GM18511 (cell line): ENCODE data around the gene ATE1.
"Not testable (repeated sequence)": the region's sequence is repeated elsewhere in the genome, so short reads cannot be mapped to it uniquely, and the experiment has no call there.

Source experiments
- ATAC-seq: cut with Tn5 transposase; IDR thresholded peaks from one replicate; pipeline ENCODE4 v1.9.1; 2021; ENCODE audit warnings: mild to moderate bottlenecking, moderate library complexity; ENCODE audit not compliant: unreplicated experiment

The ATE1 gene

DNA sequence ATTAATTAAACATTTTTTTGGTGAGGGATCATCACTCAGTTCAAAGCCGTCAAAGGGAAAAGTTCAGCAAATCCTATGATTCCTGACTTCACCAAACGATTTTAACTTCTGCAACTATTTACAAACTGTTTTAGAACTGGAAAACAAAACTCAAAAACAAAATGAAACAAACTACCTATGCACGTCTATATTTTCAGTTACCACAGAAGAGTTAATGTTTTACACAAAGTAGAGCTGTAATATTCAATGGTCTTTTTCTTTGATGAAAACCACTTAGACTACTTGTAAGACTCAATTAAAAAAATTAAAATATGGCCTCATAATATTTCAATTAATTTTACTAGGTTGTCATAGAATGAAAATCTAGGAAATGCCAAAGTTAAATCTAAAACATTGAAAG, 131.5 kb downstream of the ATE1 start:
- peak; percentile 87 for ATAC-seq

DNA sequence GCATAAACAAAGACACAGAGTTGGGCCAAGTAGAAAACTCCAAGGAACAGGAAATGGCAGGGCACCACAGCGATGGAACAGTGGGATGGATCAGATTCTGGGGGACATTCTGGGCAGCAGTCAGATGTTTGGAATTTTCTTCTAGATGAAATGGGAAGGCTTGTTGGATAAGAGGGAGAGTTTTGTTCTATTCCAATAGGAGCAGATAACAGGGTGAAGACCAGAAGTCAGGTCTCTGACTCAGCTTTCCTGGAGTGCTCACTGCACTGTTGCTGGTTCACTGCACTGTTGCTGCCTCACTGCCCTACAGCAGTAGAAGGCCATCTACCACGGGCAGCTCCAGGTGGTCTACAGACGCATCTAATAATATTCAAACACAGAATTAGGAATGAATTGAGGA, 135.6 kb downstream of the ATE1 start:
- no peak for ATAC-seq

DNA sequence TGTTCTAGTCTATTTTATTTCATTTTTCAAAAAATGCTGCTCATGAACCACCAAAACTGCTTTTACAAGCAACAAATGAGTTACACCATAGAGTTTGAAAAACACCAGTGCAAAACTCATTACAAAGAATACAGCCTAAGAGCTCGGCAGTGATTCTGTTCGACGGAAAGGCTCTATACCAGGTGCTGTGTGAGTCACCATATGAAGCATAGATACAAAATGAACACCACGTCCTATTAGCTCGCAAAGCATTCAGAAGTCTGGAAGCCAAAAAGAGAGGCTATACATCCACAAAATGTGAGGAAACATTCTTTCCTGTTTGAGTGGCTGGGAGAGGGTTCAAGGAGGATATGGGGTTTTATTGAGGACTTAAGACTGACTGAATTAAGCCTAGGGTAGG, 136.1 kb downstream of the ATE1 start:
- ATAC-seq: no peak

DNA sequence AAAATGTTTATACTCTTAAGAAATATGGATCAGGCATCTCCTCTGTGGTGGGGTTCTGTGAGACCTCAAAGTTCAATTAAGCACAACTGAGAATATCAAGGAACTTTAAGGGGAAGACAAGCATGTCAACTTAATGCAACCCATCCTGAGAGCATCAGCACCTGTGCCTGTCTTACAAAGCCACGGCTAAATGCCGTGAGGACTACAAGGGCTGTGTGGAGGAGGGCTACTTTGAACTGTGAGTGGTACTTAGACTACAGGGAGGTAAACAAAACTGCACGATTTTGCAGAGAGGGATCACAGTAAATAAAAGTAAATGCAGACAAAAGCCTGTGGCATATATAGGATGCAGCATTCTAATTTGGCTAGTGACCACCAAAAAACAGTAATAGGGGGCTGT, 139.1 kb downstream of the ATE1 start:
- no peak for ATAC-seq

DNA sequence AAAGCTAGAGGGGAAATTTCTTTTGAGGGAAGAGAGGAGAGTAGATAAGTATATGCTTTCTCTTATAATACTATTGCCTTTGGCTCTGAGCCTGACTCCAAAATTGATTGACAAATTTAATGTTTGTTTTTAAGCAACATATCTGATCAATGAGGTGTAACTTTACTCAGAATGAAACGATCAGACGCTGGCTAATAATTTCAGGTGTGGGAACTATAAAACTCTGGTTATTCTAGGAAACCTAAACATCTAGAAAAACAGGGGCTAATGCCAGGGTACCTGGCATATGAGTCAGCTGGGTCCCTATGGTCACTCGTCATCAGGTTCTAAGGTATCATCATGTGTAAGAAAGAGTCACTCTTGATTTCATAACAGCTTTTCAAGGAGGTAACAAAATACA, 139.7 kb downstream of the ATE1 start:
- ATAC-seq: no peak

DNA sequence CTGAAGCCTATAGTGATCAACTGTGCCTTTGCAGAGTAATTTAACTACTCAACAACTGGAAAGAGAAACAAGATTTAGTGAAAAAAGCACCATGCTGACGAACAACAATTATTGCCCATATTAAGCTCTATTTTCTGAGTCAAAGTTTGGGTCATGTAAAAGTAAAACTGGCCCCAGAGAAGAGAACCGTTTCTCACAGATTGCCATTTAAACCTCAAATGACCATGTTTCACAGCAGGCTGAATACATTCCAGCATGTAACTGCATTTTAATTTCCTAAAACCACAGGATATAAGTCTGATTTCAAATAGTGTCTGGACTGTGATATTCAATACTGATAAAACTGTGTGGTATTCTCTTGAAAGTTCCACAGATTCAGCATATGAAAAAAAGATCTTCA, 140.7 kb downstream of the ATE1 start:
- no peak for ATAC-seq

DNA sequence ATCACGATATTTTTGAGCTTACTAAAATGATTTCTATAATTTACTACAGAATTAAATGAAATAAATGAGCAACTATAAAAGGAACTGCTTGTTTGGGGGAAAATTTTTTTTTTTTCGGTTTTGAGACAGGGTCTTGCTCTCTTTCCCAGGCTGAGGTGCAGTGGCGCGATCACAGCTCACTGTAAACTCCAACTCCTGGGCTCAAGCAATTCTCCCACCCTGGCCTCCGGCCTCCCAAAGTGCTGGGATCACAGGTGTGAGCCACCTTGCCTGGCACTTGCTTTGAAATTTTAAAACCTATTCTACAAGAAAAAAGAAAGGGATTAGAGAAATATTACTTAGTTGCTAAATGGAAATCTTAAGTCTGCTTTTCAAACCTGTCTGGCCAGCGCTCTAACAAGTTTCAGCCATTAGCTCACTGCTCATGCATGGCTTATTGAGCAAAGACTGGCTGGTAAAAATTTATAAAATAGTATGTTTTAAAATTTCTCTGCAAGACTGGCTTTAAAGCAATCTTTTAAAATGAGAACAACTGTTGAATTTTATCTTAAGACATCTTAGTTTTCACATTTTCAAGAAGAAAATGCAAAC, 144.0 kb downstream of the ATE1 start:
- no peak for ATAC-seq

DNA sequence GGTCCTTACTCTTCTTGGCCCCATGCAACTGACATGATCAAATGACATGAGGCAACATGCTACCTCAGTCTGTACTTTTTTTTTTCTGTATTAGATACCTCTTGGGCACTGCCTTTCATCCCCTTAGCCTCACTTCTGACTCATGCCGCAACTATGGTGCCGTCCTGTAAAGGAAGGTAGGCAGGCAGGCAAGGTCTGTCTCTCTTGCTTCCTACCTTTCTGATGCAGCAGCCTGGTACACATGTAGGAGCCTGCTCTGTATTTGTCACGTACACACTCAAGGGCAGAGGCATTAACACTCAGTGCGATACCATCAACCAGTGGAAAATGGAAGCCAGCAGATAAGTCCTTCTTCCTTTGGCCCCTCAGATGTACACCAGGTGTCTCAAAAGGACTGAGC, 146.7 kb downstream of the ATE1 start:
- no peak for ATAC-seq

DNA sequence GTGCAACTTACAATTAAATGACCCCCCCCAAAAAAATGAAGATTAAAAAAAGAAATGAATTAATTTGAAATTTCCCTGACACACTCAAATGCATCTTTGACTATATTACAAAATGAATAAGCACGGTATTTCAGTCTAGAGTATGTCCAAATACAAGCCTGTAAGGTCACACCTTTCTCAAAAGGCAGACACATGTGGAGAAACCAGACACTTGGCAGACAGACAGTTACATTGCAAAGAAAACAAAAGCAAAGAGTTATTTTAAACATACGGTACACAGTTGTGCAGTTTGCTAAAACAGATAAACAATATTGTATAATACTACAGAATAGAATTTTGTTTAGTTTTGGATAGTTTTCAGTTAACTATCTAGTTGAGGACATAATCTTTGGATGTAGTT, 153.0 kb downstream of the ATE1 start:
- ATAC-seq: no peak

DNA sequence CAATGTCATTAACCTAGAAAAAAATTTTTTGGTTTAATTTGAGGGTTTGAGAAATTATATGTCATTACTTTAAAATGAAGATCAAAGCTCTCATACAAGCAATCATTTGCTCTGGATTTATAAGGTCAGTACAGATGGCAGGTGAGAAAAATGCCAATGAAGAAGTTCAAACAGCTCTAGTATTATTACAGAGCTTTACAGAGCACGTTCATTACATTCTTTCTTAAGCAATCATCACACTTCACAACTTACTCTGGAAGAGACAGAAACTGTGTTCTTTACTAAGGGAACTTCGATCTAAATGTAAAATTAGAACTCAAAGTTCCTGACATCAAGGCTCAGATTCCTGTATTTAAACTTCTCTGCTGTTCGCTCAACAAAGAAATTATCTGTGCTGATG, 153.4 kb downstream of the ATE1 start:
- no peak for ATAC-seq

DNA sequence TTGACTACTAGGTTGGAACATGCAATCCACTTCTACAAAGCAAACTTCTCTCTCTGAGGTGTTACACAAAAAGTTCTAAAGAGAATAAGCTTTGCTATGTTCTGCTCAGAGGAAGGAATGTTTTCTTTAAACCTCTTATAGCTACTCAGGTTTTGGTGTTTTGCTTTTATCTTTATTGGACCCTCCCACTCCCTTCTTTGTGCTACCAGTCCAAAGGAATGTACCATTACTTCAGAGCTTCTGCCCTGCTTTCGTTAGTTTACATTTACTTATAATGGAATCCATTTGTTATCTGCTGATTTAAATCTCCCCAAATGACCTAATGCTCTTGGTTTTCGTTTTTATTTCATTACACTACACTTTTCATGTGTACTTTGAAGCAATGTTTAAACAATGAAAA, 154.9 kb downstream of the ATE1 start:
- no peak for ATAC-seq

DNA sequence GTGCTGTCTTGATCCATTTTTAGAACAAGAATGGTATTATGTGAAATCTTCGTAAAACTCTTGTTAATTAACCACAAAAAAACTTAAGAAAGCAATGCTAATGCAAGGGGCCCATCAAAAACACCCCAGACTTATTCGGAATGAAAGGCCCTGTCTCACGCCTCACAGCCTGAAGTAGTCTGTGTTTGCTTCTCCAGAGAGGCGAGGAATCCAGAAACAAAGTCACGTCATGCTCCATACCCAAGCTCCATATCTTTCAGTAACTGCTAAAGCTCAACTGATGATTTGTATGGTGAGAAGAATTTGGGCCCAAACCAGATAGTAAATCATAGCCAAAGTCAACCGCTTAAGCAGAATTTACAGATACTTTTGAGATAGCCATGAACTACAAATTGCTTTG, 155.4 kb downstream of the ATE1 start:
- ATAC-seq: no peak

DNA sequence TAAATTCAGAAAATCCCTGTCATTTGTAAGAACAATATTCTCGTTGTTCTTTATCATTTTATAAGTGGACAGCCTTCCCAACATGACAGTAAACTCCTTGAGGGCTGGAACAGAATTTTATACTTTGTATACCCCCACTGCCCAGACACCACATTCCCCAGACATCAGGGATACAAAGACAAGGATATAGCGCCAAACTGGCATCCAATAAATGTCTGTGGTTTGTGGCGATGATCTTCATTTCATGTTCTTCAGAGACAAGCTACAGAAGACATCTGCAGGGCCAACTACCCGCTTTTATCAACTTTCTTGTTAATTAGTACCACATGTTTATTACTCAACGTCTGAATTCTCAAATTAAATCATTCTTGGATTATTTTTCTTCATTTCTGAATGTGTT, 155.9 kb downstream of the ATE1 start:
- ATAC-seq: no peak

DNA sequence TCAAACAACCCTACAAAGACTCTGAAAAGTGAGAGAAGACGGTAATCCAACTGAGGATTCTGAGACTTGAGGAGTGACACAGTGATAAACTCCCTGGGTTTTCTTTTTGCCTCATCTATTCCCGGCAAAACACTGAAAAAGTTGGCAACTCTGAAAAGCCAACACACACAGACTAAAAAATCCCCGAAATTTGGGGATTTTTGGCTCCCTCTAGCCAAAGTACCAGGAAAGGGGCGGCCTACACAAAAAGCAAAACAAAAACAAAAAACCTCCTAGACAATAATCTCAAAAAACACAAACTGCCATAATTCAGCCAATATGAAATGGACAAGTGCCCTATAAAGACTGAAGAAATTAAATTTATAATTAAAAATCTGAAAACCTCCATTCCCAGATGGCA, 161.4 kb downstream of the ATE1 start:
- ATAC-seq: no peak

DNA sequence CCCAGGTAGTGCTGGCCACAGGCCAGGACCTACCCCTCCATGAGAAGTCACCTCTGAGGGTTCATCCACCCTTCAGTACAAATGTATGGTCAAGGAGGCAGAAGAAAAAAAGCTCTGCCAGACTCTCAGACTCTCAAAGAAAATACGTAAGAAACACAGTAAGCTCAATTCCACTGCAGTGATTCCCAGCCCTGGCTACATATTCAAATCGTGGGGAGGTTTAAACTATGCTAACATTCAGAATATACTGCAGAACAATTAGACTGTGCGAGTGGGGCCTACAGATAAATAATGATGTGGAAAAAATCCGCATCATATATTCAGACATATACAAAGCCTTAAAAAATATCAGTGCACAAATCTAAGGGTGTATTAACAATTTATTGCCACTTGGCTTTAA, 162.6 kb downstream of the ATE1 start:
- no peak for ATAC-seq

DNA sequence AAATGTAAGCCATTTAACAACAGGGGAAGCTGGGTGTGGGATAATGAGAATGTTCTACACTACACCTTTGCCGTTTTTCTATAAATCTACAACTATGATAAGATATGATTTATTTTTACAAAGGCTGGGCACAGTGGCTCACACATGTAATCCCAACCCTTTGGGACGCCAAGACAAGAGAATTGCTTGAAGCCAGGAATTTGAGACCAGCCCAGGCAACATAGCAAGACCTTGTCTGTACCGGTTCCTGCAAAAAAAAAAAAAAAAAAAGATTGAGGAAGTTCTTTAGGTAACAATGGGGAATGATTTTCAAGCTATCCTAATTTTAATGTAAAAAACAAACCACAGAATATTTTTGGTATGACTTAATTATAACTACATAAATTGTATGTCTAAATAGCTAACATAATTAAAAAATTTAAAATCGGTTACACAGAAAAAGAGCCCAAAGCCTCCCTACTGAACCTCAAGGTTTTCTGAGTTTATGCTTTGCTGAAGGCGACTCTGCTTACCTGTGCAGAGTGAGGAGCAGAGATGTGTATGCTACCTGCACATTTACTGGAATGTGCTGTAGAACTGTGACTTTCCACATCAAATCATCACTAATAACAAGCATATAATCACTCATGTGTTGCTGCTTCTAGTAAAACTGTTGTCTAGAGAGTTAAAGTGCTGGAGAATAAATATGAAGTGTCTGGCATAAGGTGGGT, 163.4 kb downstream of the ATE1 start:
- no peak for ATAC-seq

DNA sequence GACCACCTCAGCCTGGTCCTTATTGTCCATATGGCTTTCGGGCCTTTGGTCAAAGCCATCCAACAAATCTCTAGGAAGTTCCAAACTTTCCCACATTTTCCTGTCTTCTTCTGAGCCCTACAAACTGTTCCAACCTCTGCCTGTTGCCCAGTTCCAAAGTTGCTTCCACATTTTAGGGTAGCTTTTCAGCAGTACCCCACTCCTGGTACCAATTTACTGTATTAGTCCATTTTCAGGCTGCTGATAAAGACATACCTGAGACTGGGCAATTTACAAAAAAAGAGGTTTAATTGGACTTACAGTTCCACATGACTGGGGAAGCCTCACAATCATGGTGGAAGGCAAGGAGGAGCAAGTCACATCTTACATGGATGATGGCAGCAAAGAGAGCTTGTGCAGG, 170.6 kb downstream of the ATE1 start:
- ATAC-seq: not testable (repeated sequence)

DNA sequence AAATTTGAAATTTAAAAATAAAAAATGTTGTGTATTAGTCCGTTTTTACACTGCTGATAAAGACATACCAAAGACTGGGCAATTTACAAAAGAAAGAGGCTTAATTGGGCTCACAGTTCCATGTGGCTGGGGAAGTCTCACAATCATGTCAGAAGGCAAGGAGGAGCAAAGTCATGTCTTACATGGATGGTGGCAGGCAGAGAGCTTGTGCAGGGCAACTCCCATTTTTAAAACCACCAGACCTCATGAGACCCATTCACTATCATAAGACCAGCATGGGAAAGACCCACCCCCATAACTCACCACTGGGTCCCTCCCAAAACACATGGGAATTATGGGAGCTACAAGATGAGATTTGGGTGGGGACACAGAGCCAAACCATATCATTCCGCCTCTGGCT, 172.3 kb downstream of the ATE1 start:
- ATAC-seq: not testable (repeated sequence)

DNA sequence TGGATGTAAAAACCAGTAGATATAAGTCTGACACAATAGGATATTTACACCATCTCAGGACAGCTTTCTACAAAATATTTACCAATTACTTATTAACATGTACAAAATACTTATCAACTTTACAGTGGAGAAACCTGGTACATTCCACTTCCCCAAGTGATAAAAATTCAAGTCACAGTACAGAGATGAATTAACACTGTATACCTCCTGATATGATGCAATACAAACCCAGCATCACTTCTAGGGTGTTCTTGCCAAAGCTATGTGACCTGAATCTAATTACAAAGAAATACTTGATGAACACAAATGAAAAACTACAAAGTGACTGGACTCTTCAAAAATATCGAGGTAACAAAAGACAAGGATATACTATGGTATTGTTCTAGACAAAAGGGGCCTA, 173.2 kb downstream of the ATE1 start:
- ATAC-seq: no peak

DNA sequence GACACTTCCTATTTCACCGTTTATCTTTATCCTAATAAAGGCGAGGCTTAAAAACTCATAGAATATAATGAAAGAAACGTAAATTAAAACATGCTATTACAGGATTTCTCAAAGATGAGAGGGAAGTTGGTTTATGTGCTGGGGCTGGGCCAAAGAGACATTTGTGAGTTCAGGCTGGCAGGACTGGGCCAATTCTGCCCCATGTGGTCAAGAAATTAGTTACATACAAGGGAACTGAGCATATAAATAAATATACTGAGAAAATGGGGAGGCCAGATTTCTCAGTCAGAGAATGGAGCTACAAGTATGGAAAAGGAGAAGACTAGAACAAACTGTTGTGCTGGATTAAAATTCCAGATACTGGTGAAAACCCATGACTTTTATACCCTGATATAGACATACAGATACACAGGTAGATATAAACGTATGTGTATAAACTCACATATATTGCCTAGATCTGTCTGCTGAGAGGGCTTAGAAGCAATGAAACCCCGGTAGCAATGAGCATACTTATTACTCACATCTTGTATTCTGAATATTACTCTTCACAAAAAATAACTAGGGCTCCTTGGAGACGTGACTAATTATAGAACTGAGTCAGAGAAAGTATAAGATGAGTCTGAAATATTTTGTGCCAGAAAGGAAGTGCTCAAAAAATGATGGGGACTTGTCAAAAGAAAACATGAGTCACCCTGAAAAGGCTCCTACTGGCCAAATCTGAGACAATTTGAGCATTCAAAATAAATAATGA, 173.9 kb downstream of the ATE1 start:
- ATAC-seq: peak; percentile 92

DNA sequence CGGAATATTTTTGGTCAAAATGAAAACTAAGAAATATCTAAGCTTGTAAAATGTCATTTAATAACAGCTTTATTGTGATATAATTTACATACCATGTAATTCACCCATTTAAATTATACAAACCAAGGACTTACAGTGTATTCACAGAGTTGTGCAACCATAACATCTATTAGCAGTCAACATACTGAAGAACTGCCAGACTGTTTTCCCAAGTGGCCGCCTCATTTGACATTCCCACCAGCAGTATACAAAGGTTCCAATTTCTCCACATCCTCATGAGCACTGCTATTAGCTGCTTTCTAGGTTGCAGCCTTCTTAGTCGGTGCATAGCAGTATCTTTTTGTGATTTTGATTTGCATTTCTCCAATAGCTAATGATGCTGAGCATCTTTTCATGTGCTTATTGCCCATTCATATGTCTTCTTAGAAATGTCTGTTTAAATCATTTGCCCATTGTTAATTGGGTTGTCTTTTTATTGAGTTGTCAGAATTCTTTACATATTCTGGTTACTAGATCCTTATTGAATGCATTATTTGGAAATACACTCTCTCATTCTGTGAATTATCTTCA, 176.6 kb downstream of the ATE1 start:
- ATAC-seq: no peak

DNA sequence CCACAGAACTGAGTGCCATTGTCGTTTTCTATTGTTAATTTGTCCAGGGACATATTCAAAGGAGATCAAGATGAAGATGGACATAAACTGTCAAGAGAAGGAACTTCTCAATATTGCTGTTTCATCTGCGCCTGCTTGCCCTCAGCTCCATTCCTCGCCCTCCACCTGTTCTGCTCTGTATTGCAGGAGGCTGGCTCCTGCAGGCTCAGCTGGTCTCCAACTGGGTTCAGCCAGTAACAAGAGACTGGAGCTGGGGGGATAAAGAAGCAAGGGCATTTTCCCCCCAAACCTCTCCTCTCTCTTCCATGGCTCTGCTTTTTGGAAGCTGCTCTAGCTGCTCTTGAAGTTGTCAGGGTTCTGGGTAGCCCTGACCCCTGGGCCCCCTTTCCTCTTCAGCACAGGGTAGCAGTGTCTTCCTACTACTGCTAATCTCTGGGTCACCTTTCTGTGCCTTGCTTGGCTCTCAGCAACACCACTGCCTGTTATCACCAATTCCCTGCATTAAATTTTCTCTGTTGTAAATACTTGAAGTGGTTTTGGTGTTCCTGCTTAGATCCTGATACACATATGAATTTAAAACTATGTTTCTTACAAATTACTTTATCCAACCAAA, 180.6 kb downstream of the ATE1 start:
- ATAC-seq: no peak
